HG03060 (cell line): ENCODE results near the gene PTPRQ.

Experiments used
- ATAC-seq: cut with Tn5 transposase; IDR thresholded peaks from one replicate; pipeline ENCODE4 v1.9.1; 2021; ENCODE audit warnings: low read depth, moderate number of reproducible peaks; ENCODE audit not compliant: unreplicated experiment

The PTPRQ gene

GRCh38 chr12:80714846-80715245, 270.8 kb downstream of the PTPRQ start:
- ATAC-seq, result no peak

- no peak for ATAC-seq
These were observed 271.7 kb downstream of the PTPRQ start for GRCh38 chr12:80715713-80716249.

GRCh38 chr12:80716696-80717469, 272.8 kb downstream of the PTPRQ start, which contains the start of gene MYF5:
Gene MYF5 (plus strand): TSS chr12:80716912. CDS start chr12:80717064, 152 bp downstream.
- no peak for ATAC-seq

- ATAC-seq, result no peak
These were observed 273.8 kb downstream of the PTPRQ start for GRCh38 chr12:80717856-80718255.

- no peak for ATAC-seq
These were observed 276.5 kb downstream of the PTPRQ start for GRCh38 chr12:80720516-80720915.

- ATAC-seq, result no peak
These were observed 277.3 kb downstream of the PTPRQ start for GRCh38 chr12:80721326-80721725.
